Astrocyte of the spinal cord (primary cell): ENCODE measurements around the gene NXN.

Experiments used
- DNase-seq: peaks from one replicate; pipeline ENCODE4 v3.0.0; 2011; ENCODE audit warnings: low read depth, low spot score
- H3K4me3 ChIP-seq: 2 replicates; pipeline ENCODE4 v1.5.1; 2011; ENCODE audit warnings: low read depth, mild to moderate bottlenecking, low read length, moderate library complexity
- CTCF ChIP-seq: IDR thresholded peaks from 2 replicates; pipeline ENCODE4 v1.5.1; 2012; ENCODE audit warnings: low read depth, mild to moderate bottlenecking, low read length, inconsistent platforms
- in situ Hi-C: cut with HindIII; loops from 2 replicates; pipeline ENCODE4 v1.10.0; 2017; ENCODE audit warnings: low sequenced_read_pairs

Gene NXN

GRCh38 chr17:979539-980405, at the start of gene NXN:
TSS of gene NXN (minus strand) at chr17:979776.
- TF ChIP-seq CTCF = peak; percentile 25
- in situ Hi-C loops = no loop called here
- H3K4me3 ChIP-seq = peak within 1 kb of the TSS; percentile 65
- DNase-seq = peak; percentile 54

GRCh38 chr17:1027044-1027443, 47.5 kb upstream of the NXN start:
- DNase-seq = no peak
- no peak for TF ChIP-seq CTCF
- in situ Hi-C loops = no loop called here
- H3K4me3 ChIP-seq = no peak overlapping the region

- TF ChIP-seq CTCF = no peak
- no peak overlapping the region for H3K4me3 ChIP-seq
- no peak for DNase-seq
- in situ Hi-C loops = no loop called here
Measured at GRCh38 chr17:1026599-1026975, 47.0 kb upstream of the NXN start.

GRCh38 chr17:1025733-1026598, 46.4 kb upstream of the NXN start:
- no peak for TF ChIP-seq CTCF
- no peak for DNase-seq
- in situ Hi-C loops = no loop called here
- no peak overlapping the region for H3K4me3 ChIP-seq

- H3K4me3 ChIP-seq = no peak overlapping the region
- in situ Hi-C loops = no loop called here
- TF ChIP-seq CTCF = no peak
- no peak for DNase-seq
Measured at GRCh38 chr17:1024076-1024475, 44.5 kb upstream of the NXN start.

GRCh38 chr17:1022278-1023024, 42.9 kb upstream of the NXN start:
- no peak overlapping the region for H3K4me3 ChIP-seq
- DNase-seq = no peak
- no peak for TF ChIP-seq CTCF
- in situ Hi-C loops = no loop called here
